DOHH2 (cell line): ENCODE results near the gene CHRM1.

Experiments
- H3F3A ChIP-seq: fragments of 200-600 bp; sonication (generic), shearing (Covaris generic); 2 replicates; pipeline ENCODE4 v1.6.0; 2016; ENCODE audit warnings: antibody characterized with exemption, mild to moderate bottlenecking; ENCODE audit not compliant: control insufficient read depth, insufficient read depth
- H3K27ac ChIP-seq: fragments of 200-600 bp; sonication (generic); 2 replicates; pipeline ENCODE4 v1.5.1; 2014; ENCODE audit warnings: low read depth, mild to moderate bottlenecking, low read length, moderate library complexity
- H3K27me3 ChIP-seq: fragments of 200-600 bp; sonication (generic); 2 replicates; pipeline ENCODE4 v1.6.1; 2014; ENCODE audit warnings: mild to moderate bottlenecking, low read length, mixed read lengths; ENCODE audit not compliant: control insufficient read depth
- H3K36me3 ChIP-seq: fragments of 200-600 bp; sonication (generic); 2 replicates; pipeline ENCODE4 v1.6.1; 2014; ENCODE audit warnings: mild to moderate bottlenecking, low read length, moderate library complexity, mixed read lengths; ENCODE audit not compliant: control insufficient read depth
- H3K4me1 ChIP-seq: fragments of 200-600 bp; sonication (generic); 2 replicates; pipeline ENCODE4 v1.6.1; 2014; ENCODE audit warnings: mild to moderate bottlenecking, low read length, mixed read lengths; ENCODE audit not compliant: control insufficient read depth
- H3K4me2 ChIP-seq: fragments of 200-600 bp; sonication (generic); 2 replicates; pipeline ENCODE4 v1.6.0; 2014; ENCODE audit warnings: mild to moderate bottlenecking, low read length, moderate library complexity
- H3K4me3 ChIP-seq: fragments of 200-600 bp; sonication (generic); 2 replicates; pipeline ENCODE4 v1.5.1; 2014; ENCODE audit warnings: mild to moderate bottlenecking, low read length, mixed read lengths
- H3K79me2 ChIP-seq: fragments of 200-600 bp; sonication (generic); 2 replicates; pipeline ENCODE4 v1.6.1; 2014; ENCODE audit warnings: mild to moderate bottlenecking, low read length, mixed read lengths; ENCODE audit not compliant: control insufficient read depth
- H3K9me2 ChIP-seq: fragments of 200-600 bp; sonication (generic); replicated peaks from 2 replicates; pipeline ENCODE4 v1.6.1; 2014; ENCODE audit warnings: mild to moderate bottlenecking, low read length, mixed read lengths; ENCODE audit not compliant: control insufficient read depth
- H3K9me3 ChIP-seq: fragments of 200-600 bp; sonication (generic); 2 replicates; pipeline ENCODE4 v1.6.1; 2014; ENCODE audit warnings: antibody characterized with exemption, low read length, mixed read lengths; ENCODE audit not compliant: control insufficient read depth, insufficient read depth
- H4K20me1 ChIP-seq: fragments of 200-600 bp; sonication (generic); 2 replicates; pipeline ENCODE4 v1.6.0; 2014; ENCODE audit warnings: low read depth, mild to moderate bottlenecking, antibody characterized with exemption, low read length, moderate library complexity; ENCODE audit not compliant: control insufficient read depth, insufficient read depth
- CTCF ChIP-seq: fragments of 200-600 bp; sonication (generic); IDR thresholded peaks from one replicate; pipeline ENCODE4 v1.5.1; 2014; ENCODE audit warnings: antibody characterized with exemption, mild to moderate bottlenecking, low read depth, low read length; ENCODE audit not compliant: poor library complexity, severe bottlenecking
- EZH2phosphoT487 ChIP-seq: fragments of 200-600 bp; sonication (generic); IDR thresholded peaks from 2 replicates; pipeline ENCODE4 v1.6.1; 2017; ENCODE audit warnings: borderline replicate concordance, mild to moderate bottlenecking, antibody characterized with exemption, low read length, moderate library complexity, mixed read lengths

CHRM1 gene

GRCh38 chr11:62889484-62890437 is 31.4 kb downstream of the CHRM1 start:
- H3K79me2 ChIP-seq: peaks cover 8% of the 10 kb centered on the region
- H4K20me1 ChIP-seq: peaks cover 12% of the 10 kb centered on the region
- no peak overlapping the region for H3K4me2 ChIP-seq
- TF ChIP-seq EZH2phosphoT487 (no peak), CTCF (no peak)
- H3K9me3 ChIP-seq: no peaks in the 10 kb centered on the region
- peaks cover 32% of the 10 kb centered on the region for H3F3A ChIP-seq
- no peaks in the 10 kb centered on the region for H3K9me2 ChIP-seq
- H3K4me3 ChIP-seq: no peak overlapping the region
- no peaks in the 10 kb centered on the region for H3K27me3 ChIP-seq
- H3K36me3 ChIP-seq: peaks cover 51% of the 10 kb centered on the region
- no peak overlapping the region for H3K27ac ChIP-seq
- no peaks in the 10 kb centered on the region for H3K4me1 ChIP-seq

GRCh38 chr11:62889126-62889483 is 32.1 kb downstream of the CHRM1 start:
- Histone ChIP-seq H3F3A (peaks cover 32% of the 10 kb centered on the region), H3K4me2 (no peak overlapping the region), H3K79me2 (peaks cover 12% of the 10 kb centered on the region), H3K27me3 (no peaks in the 10 kb centered on the region), H4K20me1 (peaks cover 12% of the 10 kb centered on the region), H3K9me2 (no peaks in the 10 kb centered on the region), H3K27ac (no peak overlapping the region), H3K4me1 (no peaks in the 10 kb centered on the region), H3K9me3 (no peaks in the 10 kb centered on the region), H3K4me3 (no peak overlapping the region), H3K36me3 (peaks cover 57% of the 10 kb centered on the region)
- TF ChIP-seq CTCF: no peak
- TF ChIP-seq EZH2phosphoT487: no peak

GRCh38 chr11:62888406-62888805 is 32.8 kb downstream of the CHRM1 start:
- H3K4me3 ChIP-seq: no peak overlapping the region
- peaks cover 64% of the 10 kb centered on the region for H3K36me3 ChIP-seq

More at GRCh38 chr11:62888406-62888805, 32.8 kb downstream of the CHRM1 start:
- H3F3A ChIP-seq: peaks cover 32% of the 10 kb centered on the region
- H3K79me2 ChIP-seq: peaks cover 19% of the 10 kb centered on the region
- H3K9me2 ChIP-seq: no peaks in the 10 kb centered on the region
- no peak overlapping the region for H3K27ac ChIP-seq
- H3K4me1 ChIP-seq: no peaks in the 10 kb centered on the region
- H3K4me2 ChIP-seq: no peak overlapping the region
- no peak for TF ChIP-seq CTCF
- TF ChIP-seq EZH2phosphoT487: no peak
- H3K9me3 ChIP-seq: no peaks in the 10 kb centered on the region
- no peaks in the 10 kb centered on the region for H3K27me3 ChIP-seq
- H4K20me1 ChIP-seq: peaks cover 12% of the 10 kb centered on the region
